Measurements from ENCODE around the gene OXSR1.
A peak's percentile ranks its signal among the peaks of the same experiment; 100 is the strongest.

The OXSR1 gene

DNA sequence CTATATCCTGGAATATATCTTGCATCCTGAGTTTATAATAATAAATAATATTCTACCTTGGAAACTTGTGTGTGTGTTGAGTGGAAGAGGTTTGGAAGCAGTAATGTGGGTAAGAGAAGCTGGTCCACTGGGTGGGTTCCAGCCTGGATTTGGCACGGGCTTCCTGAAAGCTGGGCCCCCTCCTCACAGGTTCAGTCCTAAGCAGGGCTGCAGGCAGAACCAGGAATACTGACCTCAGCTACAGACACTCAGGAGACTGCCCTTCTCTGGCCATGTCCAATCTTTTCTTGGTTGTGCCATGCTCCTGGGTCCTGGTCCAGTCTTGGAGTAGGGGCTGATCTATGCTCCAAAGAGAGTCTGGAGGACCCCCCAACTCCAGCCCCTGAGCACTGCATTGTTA lies 22.4 kb upstream of the OXSR1 start:
- Histone ChIP-seq H3K4me3 (no peak overlapping the region), H3K9me3 (no peaks in the 10 kb centered on the region), H3K4me1 (peaks cover 0 to 23% (median 15%) of the 10 kb centered on the region in 4 donors), H3K27me3 (no peaks in the 10 kb centered on the region), H3K27ac (no peak overlapping the region), H3K36me3 (peaks cover 8 to 22% (median 18%) of the 10 kb centered on the region in 3 donors)
- TF ChIP-seq, protein P1, sequence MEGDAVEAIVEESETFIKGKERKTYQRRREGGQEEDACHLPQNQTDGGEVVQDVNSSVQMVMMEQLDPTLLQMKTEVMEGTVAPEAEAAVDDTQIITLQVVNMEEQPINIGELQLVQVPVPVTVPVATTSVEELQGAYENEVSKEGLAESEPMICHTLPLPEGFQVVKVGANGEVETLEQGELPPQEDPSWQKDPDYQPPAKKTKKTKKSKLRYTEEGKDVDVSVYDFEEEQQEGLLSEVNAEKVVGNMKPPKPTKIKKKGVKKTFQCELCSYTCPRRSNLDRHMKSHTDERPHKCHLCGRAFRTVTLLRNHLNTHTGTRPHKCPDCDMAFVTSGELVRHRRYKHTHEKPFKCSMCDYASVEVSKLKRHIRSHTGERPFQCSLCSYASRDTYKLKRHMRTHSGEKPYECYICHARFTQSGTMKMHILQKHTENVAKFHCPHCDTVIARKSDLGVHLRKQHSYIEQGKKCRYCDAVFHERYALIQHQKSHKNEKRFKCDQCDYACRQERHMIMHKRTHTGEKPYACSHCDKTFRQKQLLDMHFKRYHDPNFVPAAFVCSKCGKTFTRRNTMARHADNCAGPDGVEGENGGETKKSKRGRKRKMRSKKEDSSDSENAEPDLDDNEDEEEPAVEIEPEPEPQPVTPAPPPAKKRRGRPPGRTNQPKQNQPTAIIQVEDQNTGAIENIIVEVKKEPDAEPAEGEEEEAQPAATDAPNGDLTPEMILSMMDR (IDR thresholded peaks at IDR 0.05), result no peak
- intact Hi-C loops (cut with DNase I; ENCODE audit: low total_unique reads), result no loop called here
- no peak for DNase-seq

DNA sequence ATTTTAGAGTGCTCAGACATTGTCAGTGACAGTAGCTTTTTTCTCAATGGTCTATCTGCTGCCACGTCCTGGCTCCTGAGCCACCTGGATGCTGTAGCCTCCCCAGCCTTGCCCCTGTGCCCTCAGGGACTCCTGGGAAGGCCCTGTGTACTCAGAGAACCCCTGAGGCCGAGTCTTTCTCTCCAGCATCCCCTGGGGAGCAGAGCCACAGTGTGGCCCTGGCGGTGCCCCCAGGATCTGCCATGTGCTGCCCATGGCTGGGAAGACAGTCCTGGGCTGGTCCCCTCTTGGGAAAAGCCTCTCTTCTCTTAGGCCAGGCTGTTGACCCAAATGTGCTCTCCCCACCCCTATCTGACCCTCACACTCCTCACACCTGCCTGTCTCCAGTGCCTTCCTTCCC lies 21.8 kb upstream of the OXSR1 start:
- no peak overlapping the region for H3K27ac ChIP-seq
- DNase-seq, result peak in 1 of 2 donors; percentile 41
- H3K36me3 ChIP-seq, result peaks cover 8 to 22% (median 18%) of the 10 kb centered on the region in 3 donors
- H3K9me3 ChIP-seq, result no peaks in the 10 kb centered on the region
- no peaks in the 10 kb centered on the region for H3K27me3 ChIP-seq
- peaks cover 0 to 20% (median 12%) of the 10 kb centered on the region in 4 donors for H3K4me1 ChIP-seq
- TF ChIP-seq, protein P1 (IDR thresholded peaks at IDR 0.05), result no peak
- H3K4me3 ChIP-seq, result no peak overlapping the region
- intact Hi-C loops (cut with DNase I; ENCODE audit: low total_unique reads), result no loop called here

DNA sequence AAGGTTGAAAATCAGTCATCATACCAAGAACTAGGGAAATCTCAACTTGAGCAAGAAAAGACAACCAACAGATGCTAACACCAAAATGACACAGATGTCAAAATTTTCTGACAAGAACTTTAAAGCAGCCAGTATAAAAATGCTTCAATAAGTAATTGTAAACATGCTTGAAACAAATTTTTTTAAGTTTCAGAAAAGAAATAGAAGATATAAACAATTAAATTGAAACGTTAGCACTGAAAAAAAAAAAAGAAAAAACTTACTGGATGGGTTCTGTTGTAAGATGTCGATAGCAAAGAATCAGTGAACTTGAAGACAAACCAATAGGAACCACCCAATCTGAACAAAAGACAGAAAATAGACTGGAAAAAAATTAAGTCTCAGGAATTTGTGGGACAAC lies 18.8 kb upstream of the OXSR1 start:
- DNase-seq, result no peak
- H3K27ac ChIP-seq, result no peak overlapping the region
- H3K4me3 ChIP-seq, result no peak overlapping the region
- TF ChIP-seq, protein P1 (IDR thresholded peaks at IDR 0.05), result no peak
- intact Hi-C loops (cut with DNase I; ENCODE audit: low total_unique reads), result no loop called here
- no peaks in the 10 kb centered on the region for H3K4me1 ChIP-seq
- no peaks in the 10 kb centered on the region for H3K27me3 ChIP-seq
- H3K9me3 ChIP-seq, result no peaks in the 10 kb centered on the region
- H3K36me3 ChIP-seq, result peaks cover 4 to 12% (median 12%) of the 10 kb centered on the region in 3 donors

DNA sequence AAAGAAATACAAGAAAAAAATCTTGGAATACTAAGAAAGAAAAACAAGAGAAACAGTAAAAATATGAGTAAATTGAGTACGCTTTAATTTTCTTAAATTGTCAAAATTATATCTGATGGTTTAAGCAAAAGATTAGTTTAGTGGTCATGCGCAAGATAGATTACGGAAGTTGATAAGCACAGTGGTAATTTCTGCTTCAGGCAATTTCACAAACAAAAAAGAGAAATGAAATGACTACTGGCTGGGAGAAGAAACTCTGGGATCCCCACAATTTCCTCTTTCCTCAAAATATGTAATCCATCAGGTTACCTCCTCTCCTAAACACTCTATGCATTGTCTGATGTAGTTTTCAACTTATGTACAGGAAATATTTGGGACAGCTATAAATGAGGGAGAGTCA lies 17.9 kb upstream of the OXSR1 start:
- H3K27me3 ChIP-seq, result no peaks in the 10 kb centered on the region
- TF ChIP-seq, protein P1 (IDR thresholded peaks at IDR 0.05), result no peak
- H3K4me1 ChIP-seq, result no peaks in the 10 kb centered on the region
- H3K9me3 ChIP-seq, result no peaks in the 10 kb centered on the region
- H3K4me3 ChIP-seq, result no peak overlapping the region
- peaks cover 0 to 3% (median 3%) of the 10 kb centered on the region in 3 donors for H3K36me3 ChIP-seq
- intact Hi-C loops (cut with DNase I; ENCODE audit: low total_unique reads), result no loop called here
- no peak for DNase-seq
- no peak overlapping the region for H3K27ac ChIP-seq

DNA sequence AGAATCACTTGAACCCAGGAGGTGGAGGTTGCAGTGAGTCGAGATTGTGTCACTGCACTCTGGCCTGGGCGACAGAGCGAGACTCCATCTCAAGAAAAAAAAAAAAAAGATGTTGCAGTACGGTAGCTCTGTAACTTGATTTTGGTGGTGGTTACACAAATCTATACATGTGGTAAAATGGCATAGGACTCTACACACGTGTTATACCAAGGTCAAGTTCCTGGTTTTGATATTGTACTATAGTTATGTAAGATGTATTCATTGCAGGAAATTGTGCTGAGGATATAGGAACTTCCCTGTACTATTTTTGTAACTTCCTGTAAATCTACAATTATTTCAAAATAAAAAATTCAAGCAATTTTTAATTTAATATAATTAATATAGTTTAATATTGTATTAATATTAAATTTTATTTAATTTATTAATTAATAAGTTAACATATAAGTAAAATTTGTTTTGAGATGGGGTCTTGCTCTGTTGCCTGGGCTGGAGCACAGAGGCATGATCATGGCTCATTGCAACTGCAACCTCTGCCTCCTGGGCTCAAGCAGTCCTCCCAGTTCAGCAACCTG lies 16.9 kb upstream of the OXSR1 start:
- H3K27me3 ChIP-seq, result no peaks in the 10 kb centered on the region
- H3K4me1 ChIP-seq, result no peaks in the 10 kb centered on the region
- DNase-seq, result no peak
- H3K9me3 ChIP-seq, result no peaks in the 10 kb centered on the region
- TF ChIP-seq, protein P1 (IDR thresholded peaks at IDR 0.05), result no peak
- no peak overlapping the region for H3K27ac ChIP-seq
- intact Hi-C loops (cut with DNase I; ENCODE audit: low total_unique reads), result no loop called here
- H3K4me3 ChIP-seq, result no peak overlapping the region
- no peaks in the 10 kb centered on the region for H3K36me3 ChIP-seq

DNA sequence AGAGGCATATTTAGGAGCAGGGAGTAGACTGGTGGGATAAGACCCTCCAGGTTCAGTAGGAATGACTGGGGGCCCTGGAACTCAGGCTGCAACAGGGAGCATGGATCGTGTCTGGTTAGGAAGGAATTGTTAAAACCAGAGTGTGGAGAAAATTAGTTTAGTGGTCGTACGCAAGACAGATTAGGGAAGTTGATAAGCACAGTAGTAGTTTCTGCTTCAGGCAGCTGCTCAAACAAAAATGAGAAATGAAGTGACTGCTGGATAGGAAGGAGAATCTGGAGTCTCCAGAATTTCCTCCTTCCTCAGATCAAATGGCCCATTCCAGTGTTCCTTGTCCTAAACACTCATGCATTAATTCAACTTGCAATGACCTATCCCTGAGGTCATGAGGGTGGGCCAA lies 15.6 kb upstream of the OXSR1 start:
- Histone ChIP-seq H3K9me3 (no peaks in the 10 kb centered on the region), H3K4me3 (no peak overlapping the region), H3K27ac (no peak overlapping the region), H3K27me3 (no peaks in the 10 kb centered on the region), H3K4me1 (no peaks in the 10 kb centered on the region), H3K36me3 (no peaks in the 10 kb centered on the region)
- DNase-seq, result no peak
- intact Hi-C loops (cut with DNase I; ENCODE audit: low total_unique reads), result no loop called here
- TF ChIP-seq, protein P1 (IDR thresholded peaks at IDR 0.05), result no peak

Data from tibial artery (tissue), 4 donors.